ENCODE data around the gene UBAP2L. TPM values are rescaled to one million over a fixed set of nuclear protein-coding genes. Genes with fewer than 3 reads are reported as not detected.
A peak's percentile ranks its signal among the peaks of the same experiment; 100 is the strongest.

Gene UBAP2L
- total RNA-seq, 1 donor from 2014 or later, result 218 TPM

GRCh38 chr1:154219541-154219940 lies 1.2 kb upstream of the UBAP2L start:
- H4K20me1 ChIP-seq (ENCODE audit: insufficient read depth, low read length), result peaks cover 55% of the 10 kb centered on the region
- H3K4me2 ChIP-seq (ENCODE audit: low read length), result peak overlapping the region; percentile 95
- Mint-ChIP-seq H3K4me1 (ENCODE audit: low read depth, unreplicated experiment) (peaks cover 24% of the 10 kb centered on the region), H3K27me3 (ENCODE audit: low read depth, unreplicated experiment) (no peaks in the 10 kb centered on the region), H3K36me3 (ENCODE audit: low read depth, unreplicated experiment) (peaks cover 12% of the 10 kb centered on the region), H3K9me3 (ENCODE audit: unreplicated experiment) (no peaks in the 10 kb centered on the region), H3K27ac (ENCODE audit: unreplicated experiment) (peak overlapping the region; percentile 99), H3K4me3 (ENCODE audit: unreplicated experiment) (peak overlapping the region; percentile 95)
- H3K4me3 ChIP-seq (ENCODE audit: insufficient read depth, low read depth, low read length), result peak overlapping the region; percentile 98
- no peak overlapping the region for H2AFZ ChIP-seq (ENCODE audit: low read depth, low read length)
- peaks cover 17% of the 10 kb centered on the region for H3K36me3 ChIP-seq (ENCODE audit: insufficient read depth, low read length)
- FAIRE-seq (no peak), DNase-seq (ENCODE audit: low read depth) (peak; percentile 31)
- no peak for TF ChIP-seq CTCF (IDR thresholded peaks at IDR 0.05; ENCODE audit: insufficient read depth, low read depth, low read length)
- TF ChIP-seq EZH2 (IDR thresholded peaks at IDR 0.05; ENCODE audit: insufficient read depth, low read length), result no peak
- peak overlapping the region; percentile 100 for H3K27ac ChIP-seq (ENCODE audit: low read depth, low read length)
- H3K9ac ChIP-seq (ENCODE audit: low read length), result peak overlapping the region; percentile 100
- H3K27me3 ChIP-seq (ENCODE audit: insufficient read depth, low read length), result no peaks in the 10 kb centered on the region
- H3K79me2 ChIP-seq (ENCODE audit: insufficient read depth, low read length), result peaks cover 83% of the 10 kb centered on the region
- H3K9me3 ChIP-seq (ENCODE audit: insufficient read depth, low read depth, low read length), result no peaks in the 10 kb centered on the region
- H3K4me1 ChIP-seq (ENCODE audit: insufficient read depth, low read length), result peaks cover 23% of the 10 kb centered on the region

- Histone ChIP-seq H3K27ac (ENCODE audit: low read depth, low read length) (peak overlapping the region; percentile 94), H3K4me1 (ENCODE audit: insufficient read depth, low read length) (peaks cover 23% of the 10 kb centered on the region), H3K9ac (ENCODE audit: low read length) (peak overlapping the region; percentile 97), H3K36me3 (ENCODE audit: insufficient read depth, low read length) (peaks cover 22% of the 10 kb centered on the region), H3K9me3 (ENCODE audit: insufficient read depth, low read depth, low read length) (no peaks in the 10 kb centered on the region), H4K20me1 (ENCODE audit: insufficient read depth, low read length) (peaks cover 67% of the 10 kb centered on the region), H2AFZ (ENCODE audit: low read depth, low read length) (no peak overlapping the region), H3K4me3 (ENCODE audit: insufficient read depth, low read depth, low read length) (peak overlapping the region; percentile 82), H3K79me2 (ENCODE audit: insufficient read depth, low read length) (peaks cover 94% of the 10 kb centered on the region), H3K4me2 (ENCODE audit: low read length) (peak overlapping the region; percentile 87), H3K27me3 (ENCODE audit: insufficient read depth, low read length) (no peaks in the 10 kb centered on the region)
- TF ChIP-seq CTCF (IDR thresholded peaks at IDR 0.05; ENCODE audit: insufficient read depth, low read depth, low read length) (no peak), EZH2 (IDR thresholded peaks at IDR 0.05; ENCODE audit: insufficient read depth, low read length) (no peak)
- peak overlapping the region; percentile 99 for H3K27ac Mint-ChIP-seq (ENCODE audit: unreplicated experiment)
- peaks cover 13% of the 10 kb centered on the region for H3K36me3 Mint-ChIP-seq (ENCODE audit: low read depth, unreplicated experiment)
- peaks cover 24% of the 10 kb centered on the region for H3K4me1 Mint-ChIP-seq (ENCODE audit: low read depth, unreplicated experiment)
- no peaks in the 10 kb centered on the region for H3K27me3 Mint-ChIP-seq (ENCODE audit: low read depth, unreplicated experiment)
- FAIRE-seq, result no peak
- no peak for DNase-seq (ENCODE audit: low read depth)
- H3K4me3 Mint-ChIP-seq (ENCODE audit: unreplicated experiment), result peak overlapping the region; percentile 99
- no peaks in the 10 kb centered on the region for H3K9me3 Mint-ChIP-seq (ENCODE audit: unreplicated experiment)
Observed at GRCh38 chr1:154220970-154221277, 169 bp downstream of the UBAP2L start.

GRCh38 chr1:154221278-154222001 lies 685 bp downstream of the UBAP2L start:
- Histone ChIP-seq H3K36me3 (ENCODE audit: insufficient read depth, low read length) (peaks cover 27% of the 10 kb centered on the region), H3K4me3 (ENCODE audit: insufficient read depth, low read depth, low read length) (peak overlapping the region; percentile 82), H3K9me3 (ENCODE audit: insufficient read depth, low read depth, low read length) (no peaks in the 10 kb centered on the region), H3K4me1 (ENCODE audit: insufficient read depth, low read length) (peaks cover 23% of the 10 kb centered on the region), H3K27me3 (ENCODE audit: insufficient read depth, low read length) (no peaks in the 10 kb centered on the region), H3K9ac (ENCODE audit: low read length) (peak overlapping the region; percentile 97), H3K79me2 (ENCODE audit: insufficient read depth, low read length) (peaks cover 94% of the 10 kb centered on the region), H2AFZ (ENCODE audit: low read depth, low read length) (peak overlapping the region; percentile 26), H3K27ac (ENCODE audit: low read depth, low read length) (peak overlapping the region; percentile 94), H3K4me2 (ENCODE audit: low read length) (peak overlapping the region; percentile 87), H4K20me1 (ENCODE audit: insufficient read depth, low read length) (peaks cover 72% of the 10 kb centered on the region)
- FAIRE-seq (no peak), DNase-seq (ENCODE audit: low read depth) (peak; percentile 78)
- H3K4me3 Mint-ChIP-seq (ENCODE audit: unreplicated experiment), result peak overlapping the region; percentile 99
- peaks cover 13% of the 10 kb centered on the region for H3K36me3 Mint-ChIP-seq (ENCODE audit: low read depth, unreplicated experiment)
- peak overlapping the region; percentile 99 for H3K27ac Mint-ChIP-seq (ENCODE audit: unreplicated experiment)
- no peaks in the 10 kb centered on the region for H3K27me3 Mint-ChIP-seq (ENCODE audit: low read depth, unreplicated experiment)
- H3K9me3 Mint-ChIP-seq (ENCODE audit: unreplicated experiment), result no peaks in the 10 kb centered on the region
- H3K4me1 Mint-ChIP-seq (ENCODE audit: low read depth, unreplicated experiment), result peaks cover 24% of the 10 kb centered on the region
- no peak for TF ChIP-seq CTCF (IDR thresholded peaks at IDR 0.05; ENCODE audit: insufficient read depth, low read depth, low read length)
- TF ChIP-seq EZH2 (IDR thresholded peaks at IDR 0.05; ENCODE audit: insufficient read depth, low read length), result no peak
